ENCODE measurements around the gene DOK4.

Gene DOK4

DNA sequence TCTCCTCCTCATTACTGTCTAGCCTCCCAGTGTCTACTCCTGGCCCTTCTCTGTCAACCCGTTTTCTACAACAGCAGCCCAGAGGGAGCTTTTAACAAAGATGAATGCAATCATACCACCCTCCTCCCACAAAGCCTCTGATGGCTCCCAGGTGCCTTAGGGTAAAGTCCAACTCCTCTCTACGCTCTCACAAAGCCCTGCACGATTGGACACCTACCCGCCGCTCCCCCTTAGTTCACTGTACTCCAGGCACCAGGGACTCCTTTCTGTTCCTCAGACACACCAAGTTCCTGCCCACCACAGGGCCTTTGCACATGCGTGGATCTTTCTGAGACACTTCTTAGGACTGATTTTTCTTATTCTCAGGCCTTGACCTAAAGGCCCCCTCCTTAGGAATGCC is 32.6 kb upstream of the DOK4 start:
- DNase-seq = no peak

DNA sequence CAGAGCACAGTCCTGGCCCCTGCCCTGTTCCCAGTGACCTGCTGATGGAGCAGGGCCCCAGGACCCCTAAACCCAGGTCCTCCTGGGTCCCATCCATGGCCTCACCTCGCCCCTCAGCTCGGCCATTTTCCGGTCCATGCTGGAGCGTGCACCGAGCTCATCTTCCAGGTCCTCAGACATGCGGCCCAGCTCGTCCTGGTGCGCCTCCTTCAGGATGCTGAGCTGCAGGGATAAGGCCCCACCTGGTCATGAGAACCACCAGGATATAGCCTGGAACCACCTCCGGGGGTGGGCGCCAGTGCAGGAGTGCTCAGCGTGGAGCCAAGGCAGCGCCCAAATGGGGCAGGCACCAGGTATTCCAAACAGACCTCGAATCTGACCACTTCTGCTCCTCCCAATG is 32.2 kb upstream of the DOK4 start:
- DNase-seq = no peak

DNA sequence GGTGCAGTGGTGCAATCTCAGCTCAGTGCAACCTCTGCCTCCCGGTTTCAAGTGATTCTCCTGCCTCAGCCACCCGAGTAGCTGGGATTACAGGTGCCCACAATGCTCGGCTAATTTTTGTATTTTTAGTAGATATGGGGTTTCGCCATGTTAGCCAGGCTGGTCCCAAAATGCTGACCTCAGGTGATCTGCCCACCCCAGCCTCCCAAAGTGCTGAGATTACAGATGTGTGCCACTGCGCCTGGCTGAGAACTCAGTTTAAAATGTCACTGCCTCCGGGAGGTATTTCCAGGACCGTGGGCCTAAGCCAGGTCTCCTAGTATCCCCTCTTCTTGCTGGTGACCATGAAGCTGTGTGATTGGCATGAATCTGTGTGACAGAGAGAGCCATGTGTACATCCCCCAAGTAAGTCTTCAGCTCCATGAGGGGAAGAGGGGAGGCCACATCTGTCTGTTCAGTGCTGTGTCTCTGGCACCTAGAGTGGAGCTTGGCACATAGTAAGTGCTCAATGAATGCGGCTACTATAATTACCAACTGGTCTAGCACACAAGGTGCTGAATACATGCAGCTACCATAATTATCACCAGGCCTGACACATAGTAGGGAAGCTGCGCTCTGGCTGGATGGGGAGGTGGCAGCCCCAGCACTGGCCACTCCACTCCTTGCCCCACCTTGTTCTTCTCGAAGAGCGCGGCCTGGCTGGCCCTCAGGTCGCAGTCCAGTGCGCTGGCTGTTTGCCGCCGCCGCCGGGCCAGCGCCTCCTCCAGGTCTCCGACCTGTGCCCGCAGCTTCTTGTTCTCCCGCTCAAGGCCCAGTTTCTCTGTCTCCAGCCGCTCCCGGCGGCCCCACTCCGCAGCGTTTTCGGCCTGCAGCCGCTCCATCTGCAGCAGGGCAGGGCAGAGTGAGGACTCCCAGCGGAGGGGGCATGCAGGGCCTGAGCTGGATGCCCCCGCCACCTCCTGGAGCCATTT is 31.4 kb upstream of the DOK4 start:
- no peak for DNase-seq

DNA sequence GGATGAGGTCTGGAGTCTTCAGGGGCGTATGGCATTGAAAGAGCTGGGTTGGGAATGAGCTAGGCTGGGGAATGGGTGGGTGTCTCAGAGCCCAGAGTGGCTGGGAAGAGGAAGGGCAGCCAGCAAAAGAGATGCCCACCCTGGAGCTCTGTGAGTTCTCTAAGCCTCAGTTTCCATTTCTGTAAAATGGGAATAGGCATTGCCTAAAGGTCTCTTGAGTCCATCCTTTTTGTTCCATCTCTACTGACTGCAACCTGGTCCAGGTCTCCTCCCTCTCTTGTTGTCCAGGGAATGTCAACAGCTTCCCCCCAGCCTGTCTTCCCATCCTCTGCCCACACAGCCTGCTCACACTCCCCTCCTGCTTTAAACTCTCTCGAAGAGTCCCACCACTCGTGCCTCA is 30.5 kb upstream of the DOK4 start:
- no peak for DNase-seq

DNA sequence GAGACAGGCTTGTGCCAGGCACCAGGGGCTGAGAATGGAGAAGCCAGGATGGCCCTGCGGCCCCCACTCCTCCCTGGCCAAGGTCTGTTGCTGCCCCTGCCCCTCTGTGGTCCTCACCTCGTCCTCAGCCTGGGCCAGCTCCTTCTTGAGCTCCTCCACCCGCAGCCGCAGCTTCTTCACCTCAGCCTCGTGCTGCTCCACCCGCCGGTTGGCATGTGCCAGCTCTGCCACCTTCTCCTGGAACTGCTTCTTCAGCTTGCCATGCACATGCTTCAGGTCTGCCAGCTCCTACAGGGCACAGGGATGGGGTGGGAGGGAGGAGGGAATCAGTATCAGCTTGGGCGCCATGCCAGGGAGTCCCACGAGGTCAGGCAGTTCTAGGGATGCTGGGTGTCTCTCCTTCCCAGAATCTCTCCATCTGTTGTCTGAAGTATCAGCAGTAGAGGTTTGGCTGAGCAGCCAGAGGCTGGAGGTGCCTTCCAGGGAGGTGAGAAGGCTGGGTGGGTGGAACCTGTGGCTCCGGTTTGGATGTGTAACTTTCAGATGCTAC is 30.0 kb upstream of the DOK4 start:
- no peak for DNase-seq

DNA sequence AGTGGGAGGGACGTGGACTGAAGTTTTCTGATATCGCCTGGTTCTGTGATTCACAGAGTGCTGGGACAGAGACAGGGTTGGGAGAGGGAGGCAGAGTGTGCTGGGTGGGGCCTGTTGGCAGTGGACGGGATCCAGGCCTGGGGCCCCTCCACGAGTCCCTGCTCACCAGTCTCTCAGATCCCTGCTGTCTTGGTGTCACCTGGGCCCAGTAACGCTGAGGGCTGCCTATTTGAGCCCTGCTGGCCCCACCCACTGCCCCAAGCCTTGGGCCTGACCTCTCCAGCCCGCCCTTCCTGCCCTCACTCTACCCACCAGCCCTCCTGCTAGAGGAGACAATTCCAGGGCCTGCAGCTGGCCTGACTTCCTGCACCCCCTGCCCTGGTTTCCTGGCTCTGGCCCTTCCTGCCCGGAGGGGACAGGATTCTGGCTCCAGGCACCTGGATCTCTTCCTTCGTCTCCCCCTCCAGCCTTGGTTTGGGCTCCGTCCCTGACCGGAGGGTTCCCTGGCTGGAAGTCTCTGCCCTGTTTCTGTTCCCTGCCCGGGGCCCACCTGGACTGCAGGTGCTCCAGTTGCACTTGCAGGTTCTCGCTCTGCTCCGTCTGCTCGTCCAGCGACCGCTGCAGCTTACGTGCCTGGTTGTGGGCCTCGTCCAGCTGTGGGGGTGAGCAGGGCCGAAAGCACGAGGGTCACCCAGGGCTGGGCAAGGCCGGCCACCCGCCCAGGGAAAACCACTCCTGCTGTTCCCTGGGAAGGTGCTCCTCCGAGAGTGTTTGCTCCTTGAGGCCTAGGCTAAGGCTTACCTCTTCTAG is 28.7 kb upstream of the DOK4 start:
- DNase-seq = no peak

DNA sequence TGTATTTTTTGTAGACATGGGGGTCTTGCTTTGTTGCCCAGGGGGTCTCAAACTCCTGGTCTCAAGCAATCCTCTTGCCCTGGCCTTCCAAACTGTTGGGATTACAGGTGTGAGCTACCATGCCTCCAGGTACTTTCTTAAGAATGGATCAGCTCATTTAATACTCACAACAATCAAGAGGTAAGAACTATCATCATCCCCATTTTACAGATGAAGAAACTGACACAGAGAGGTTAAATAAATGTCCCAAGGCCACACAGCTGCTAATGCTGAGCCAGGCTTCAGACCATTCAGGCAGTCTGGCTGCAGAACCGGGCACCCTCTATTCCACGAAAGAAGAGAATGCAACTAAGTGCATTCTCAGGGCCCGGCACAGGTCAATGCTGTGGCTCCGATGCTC is 28.1 kb upstream of the DOK4 start:
- DNase-seq = no peak

DNA sequence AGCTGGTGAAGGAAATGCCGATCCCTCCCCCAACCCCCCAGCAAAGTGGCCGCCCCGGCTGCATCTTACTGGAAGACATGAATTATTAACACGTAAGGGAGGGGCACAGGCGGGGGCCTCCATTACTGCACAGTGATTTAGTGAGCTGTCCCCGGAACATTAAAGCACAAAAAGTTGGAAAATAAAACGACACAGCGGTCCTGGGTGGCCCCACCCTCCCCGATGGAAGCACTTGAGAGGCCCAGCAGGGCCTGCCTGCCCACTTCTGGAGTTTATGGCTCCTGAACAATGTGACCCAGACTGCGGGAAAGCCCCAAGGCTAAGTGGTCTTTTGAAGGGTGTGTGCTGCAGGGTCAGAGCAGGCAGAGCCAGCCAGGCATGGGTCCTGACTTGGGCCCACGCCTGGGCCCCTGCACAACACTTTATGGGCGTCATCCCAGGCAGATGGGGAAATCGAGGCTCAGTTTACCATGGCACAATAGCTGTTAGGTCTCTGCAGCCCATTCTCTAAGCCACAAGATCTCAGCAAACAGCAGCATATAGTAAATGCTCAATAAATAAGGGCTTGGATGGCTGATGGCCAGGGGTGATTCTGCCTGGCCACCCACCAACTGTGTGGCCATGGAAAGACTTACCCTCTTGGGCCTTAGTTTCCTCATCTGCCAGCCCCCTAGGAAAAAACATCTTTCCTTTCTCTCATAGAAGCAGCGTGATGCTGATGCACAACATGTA is 27.2 kb upstream of the DOK4 start:
- DNase-seq = no peak

DNA sequence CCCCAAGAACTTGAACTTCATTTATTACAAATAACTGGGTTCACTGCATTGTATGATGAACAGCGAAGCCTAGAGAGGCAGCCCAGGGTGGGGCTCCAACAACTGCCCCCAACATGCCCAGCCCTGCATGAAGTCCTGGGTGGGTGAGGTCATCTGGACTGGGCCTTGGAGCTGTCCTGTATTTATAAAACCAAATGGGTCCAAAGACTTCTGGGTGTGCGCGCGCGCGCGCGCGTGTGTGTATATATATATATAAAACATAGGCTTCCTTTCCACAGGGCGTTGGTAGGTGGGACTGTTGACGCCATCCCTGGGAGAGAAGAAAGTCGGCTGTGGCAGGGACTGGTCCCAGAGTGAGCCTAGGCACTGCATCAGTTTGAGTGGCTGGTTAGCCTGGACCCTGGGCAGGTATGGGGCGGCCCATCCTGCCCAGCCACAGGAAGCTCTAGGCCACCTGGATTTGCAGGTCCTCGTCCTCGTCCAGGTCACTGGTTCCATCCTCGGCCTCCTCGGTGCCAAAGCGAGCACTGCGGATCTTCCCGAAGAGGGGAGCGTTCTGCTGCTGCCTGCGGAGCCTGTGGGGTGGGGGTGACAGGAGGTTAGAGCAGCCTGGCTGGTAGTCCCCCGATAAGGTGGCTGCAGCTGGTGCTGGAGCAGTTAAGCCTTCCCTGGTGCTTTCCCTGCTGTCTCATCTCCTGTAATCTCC is 26.2 kb upstream of the DOK4 start:
- DNase-seq = no peak

DNA sequence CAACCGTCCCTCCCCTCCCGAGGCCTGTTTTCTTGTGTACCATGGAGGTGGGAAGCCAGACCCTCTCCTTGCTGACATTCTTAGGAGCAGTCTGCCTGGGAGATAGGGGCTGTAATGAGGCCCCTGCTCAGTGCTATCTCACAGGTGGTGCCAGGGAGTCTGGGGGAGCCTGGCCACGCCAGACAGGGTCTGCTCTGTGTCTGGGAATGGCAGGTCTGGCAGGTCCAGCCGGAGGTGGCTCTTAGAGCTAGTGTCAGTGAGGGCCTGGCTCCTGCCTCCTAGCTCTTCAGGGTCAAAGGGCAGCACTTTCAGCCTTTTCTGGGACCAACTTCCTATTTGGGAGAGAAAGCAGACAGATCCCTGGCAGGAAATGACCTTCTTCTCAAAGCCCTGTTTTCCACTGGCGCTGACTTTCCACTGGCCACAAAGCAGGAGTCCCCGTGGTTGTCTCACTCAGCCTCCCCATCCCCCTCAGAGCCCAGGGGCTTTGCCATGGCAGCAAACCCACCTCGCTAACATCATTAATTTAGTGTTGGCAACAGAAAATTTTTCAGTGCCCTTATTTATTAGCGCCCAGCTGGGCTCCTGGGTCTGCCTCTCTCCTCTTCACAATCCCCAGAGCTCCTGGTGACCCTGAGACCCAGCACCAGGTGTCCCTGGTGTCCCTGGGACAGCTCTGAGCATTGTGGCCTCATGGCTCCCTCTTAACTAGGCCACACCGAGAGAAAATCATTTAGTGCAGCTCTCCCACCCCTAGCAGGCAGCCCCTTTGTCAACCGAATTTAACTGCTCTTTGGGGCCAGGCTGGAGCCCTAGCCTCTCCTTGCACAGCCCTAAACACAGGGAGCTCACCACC is 24.0 kb upstream of the DOK4 start:
- no peak for DNase-seq

DNA sequence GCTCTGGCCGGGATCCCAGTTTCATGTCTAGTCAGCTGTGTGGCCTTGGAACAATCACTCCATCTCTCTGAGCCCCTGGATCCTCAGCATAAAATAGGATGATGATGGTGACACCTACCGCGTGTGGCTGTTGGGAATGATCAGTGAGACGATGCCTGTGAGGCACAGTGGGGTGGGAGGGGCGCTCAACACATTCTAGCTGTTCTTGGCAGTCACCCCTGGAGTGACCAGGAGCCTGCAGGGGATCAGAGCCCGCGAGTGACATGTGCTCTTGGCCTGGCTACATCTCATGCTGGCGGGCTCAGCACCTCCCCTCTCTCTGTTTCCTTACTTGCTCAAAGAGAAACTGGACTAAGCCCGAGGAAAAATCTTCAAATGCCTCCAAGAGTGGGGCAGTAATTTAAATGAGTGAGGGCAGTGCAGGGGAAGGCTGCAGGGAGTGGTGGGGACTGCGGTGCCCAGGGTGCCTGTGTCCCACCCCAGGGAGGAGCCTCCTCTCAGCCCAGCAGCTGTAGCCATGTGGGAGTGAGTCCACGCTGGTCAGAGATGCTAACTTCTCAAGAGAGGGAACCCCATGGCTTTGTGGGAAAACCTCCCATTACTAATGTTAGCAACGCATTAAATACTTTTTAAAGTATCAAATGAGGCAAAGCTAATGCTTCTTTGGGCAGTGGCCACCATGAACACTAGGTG is 23.1 kb upstream of the DOK4 start:
- no peak for DNase-seq

DNA sequence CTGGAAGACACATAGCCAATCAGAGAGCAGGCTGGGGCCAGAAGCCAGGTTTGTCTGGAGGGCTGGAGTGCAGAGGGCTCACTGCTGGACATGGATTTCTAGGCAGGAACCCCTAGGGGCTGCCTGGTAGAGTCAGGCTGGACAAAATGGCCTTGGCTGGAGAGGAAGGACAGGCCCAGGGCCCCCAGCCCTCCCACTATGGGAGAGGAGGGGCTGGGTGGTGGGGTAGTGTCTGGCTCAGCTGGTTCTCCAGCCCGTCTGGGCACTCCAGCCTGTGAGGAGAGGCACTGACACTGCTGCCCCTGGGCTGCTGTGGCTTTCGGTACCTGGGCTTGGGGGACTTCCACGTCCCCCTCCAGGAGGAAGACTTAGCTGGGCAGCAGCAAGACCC is 21.7 kb upstream of the DOK4 start:
- DNase-seq = no peak

DNA sequence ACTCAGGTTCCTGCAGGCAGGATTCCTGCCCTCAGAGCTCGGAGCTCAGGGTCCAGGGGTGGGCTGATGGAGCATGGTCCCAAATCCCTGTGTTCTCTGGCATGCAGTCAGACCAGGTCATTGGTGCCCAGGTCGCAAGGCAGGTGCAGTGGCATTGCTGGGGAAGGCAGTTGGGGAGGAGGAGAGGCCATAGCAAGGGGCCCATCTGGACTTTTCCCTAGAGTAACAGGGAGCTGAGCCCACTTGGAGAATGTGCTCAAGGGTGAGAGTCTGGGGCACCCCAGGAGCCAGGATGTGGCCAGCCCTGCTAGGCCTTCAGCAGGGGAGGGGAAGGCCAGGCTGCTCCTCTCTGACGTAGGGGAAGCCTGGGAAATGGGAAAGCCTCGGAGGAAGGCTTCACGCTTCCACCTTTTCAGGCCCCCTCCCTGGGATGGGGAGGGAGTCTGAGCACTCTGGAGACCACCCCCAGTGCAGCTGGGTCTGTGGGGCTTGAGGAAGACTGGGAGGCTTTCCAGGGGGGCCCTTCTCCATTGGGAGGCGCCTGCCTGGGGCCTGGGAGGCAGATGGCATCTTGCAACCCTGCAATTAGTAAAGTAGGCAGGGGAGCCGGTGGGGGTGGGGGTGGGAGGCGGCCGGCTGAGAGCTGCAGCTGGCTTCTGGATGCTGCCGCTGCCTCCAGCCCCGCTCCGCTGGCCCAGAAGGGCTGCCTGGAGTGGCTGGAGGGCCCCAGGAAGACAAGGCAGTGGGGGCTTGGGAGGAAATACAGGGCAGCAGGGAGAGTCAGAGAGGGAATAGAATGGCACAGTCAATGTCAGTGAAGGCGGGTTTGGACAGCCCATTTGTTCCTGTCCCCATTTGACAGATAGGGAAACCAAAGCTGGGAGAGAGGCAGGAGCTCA is 21.1 kb upstream of the DOK4 start:
- no peak for DNase-seq

DNA sequence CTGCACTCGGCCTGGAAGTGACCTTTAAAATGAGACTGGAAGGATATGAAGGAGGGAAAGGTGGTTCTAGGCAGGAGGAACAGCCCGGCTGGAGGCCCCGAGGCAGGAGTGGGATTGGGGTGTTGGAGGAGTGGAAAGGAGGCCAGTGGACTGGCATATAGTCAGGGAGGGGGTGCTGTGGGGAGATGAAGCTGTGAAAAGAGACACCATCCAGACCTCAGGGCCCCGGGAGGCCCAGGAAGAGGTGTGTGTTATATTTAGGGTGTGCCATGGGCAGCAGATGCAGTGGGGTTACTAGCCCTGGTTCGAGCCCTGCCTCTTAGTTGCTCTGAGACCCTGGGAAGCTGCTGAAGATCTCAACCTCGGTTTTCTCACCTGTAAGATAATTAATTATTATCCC is 18.9 kb upstream of the DOK4 start:
- no peak for DNase-seq

DNA sequence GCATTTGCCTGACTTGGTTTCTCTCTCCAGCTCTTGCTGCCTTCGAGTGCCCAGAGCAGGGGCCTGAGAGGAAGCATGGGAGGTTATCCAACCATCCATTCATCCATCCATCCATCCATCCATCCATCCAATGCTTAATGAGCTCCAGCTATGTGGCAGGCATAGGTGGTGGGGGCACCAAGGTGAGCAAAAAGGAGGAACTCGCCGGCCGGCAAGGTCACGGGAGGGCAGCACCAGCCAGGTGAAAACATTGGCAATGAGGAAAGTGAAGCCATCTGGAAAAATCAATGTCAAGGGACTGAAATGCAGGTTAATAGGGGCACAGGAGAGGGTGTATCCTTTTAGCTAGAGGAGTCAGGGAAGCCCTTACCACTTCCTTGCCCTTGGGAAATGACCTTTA is 18.2 kb upstream of the DOK4 start:
- DNase-seq = no peak

DNA sequence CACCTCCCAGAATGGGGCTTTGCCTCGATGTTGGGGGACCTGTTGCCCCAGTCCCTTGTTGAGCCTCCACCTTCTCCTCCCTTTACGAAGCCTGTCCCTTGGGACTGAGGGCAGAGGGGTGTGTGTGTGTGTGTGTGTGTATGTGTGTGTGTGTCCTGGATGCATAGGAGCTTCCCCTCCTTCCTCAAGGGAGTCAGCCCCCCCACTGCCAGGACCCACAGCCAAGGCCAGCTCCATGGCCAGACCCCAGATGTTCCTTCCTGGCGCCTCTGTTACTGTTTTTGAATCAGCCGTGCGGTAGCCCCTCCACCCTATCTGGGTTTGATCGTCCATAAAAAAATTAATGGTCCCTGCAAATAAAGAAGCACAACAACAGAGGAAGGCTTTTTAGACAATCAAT is 17.7 kb upstream of the DOK4 start:
- DNase-seq = no peak

DNA sequence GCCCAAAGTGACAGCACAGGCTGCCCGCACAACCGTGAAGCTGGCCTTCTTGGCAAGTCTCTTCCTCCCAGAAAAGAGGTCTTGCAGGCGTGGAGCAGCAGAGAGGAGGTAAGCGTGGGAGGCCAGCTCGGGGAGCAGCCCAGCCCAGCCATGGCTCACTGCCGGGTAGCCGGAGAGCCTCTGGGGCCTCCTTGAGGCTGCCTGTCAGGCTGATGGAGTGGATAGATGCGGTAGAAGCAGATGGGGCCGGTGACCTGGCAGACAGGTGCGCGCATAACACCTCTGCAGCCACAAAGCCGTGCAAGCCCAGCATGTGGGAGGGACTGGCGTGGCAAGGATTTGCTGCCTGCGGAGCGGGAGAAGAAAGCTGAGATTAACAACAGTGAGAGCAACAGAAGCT is 17.1 kb upstream of the DOK4 start:
- no peak for DNase-seq

DNA sequence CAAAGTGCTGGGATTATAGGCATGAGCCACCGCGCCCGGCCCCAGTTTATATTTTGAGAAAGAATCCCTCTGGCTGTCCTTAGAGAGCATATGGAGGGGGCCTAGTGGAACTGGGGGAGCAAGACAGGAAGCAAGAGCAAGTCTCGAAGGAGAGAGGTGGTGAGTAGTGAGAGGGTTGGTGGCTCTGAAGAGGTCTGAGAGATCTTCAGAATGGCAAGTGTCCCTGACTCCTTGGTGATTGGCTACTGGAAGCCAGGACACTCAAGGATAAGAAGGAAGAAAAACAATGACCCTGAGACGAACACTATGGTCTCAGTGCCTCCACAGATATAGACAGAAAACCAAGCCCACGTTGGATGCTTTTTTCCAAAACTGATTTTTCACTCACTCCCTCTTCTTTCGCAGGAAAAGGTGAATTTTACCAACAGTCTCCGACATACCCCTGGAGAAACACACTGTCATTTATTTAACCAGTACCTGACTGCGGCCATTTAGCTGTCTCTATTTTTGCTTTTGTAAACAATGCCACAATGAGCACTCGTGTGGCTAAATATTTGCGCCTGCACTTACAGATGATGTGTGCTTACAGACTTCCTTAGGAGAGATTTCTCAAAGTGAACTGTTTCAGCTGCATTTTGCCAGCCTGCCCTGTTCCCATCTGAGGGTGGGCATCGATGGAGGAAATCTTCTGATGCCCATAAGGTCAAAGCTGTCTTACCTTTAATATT is 15.9 kb upstream of the DOK4 start:
- DNase-seq = no peak

DNA sequence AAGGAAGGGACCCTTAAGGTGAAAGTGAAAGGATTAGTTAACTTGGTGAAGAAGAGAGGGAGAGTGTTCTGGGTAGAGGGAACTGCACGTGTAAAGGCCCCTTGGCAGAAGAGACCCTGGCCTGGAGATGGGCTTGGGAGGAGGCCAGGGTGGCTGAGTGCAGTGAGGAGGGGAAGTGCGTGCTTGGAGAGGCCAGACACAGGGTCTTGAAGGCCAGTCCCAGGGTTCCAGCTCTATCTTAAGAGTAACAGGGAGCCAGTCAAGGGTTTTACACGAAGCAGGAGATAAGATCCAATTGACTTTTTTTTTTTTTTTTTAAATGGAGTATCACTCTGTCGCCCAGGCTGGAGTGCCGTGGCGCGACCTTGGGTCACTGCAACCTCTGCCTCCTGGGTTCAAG is 15.2 kb upstream of the DOK4 start:
- DNase-seq = no peak

Measured in stimulated activated CD4-positive, alpha-beta T cell treated with anti-CD3 and anti-CD28 coated beads, Interleukin-2, amount 100 ng/mL, for 24 hours (primary cell).